ENCODE data around the gene SLC38A7. TPM values are rescaled to one million over a fixed set of nuclear protein-coding genes. Genes with fewer than 3 reads are reported as not detected.

Gene SLC38A7
- total and polyA plus RNA-seq, 2 of the 13 experiments (the other 11 are each of a cell fraction or from before 2014, with no cell fraction given) = 13.2 to 14.1 TPM

DNA sequence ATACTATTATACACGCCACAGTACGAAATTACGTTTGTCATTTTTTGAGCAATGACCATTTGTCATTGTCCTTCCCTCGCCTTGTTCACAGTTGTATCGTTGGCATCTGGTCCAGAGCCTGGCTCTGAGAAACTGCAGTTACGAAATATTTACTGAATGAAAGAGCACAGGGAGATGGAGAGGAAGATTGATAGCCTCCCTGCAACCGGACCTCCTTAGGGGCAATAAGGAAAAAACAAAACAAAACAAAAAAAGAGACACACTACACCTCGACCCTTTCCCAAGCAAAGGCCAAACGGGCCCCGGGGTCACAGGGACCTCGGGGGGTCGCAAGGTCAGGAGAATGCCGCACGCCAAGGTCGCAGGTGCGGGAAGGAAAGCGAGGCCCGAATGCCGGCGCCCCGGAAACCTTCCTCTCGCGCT, 48.7 kb upstream of the SLC38A7 start (continued):
- TF ChIP-seq ELF1 (CRISPR knock-in tag; IDR thresholded peaks at IDR 0.05) = no peak; the same call in 1 of the 2 replicates
- no peak for TF ChIP-seq ZNF382 (CRISPR knock-in tag; IDR thresholded peaks at IDR 0.05; ENCODE audit: borderline replicate concordance)
- peak; percentile 17; the same call in 1 of the 2 replicates for TF ChIP-seq ESRRA (CRISPR knock-in tag; IDR thresholded peaks at IDR 0.05; ENCODE audit: low read depth)
- no peak for TF ChIP-seq POLR2AphosphoS5 (IDR thresholded peaks at IDR 0.05; ENCODE audit: low read depth, low read length)
- TF ChIP-seq CCDC6 (CRISPR knock-in tag; IDR thresholded peaks at IDR 0.05) = no peak
- TF ChIP-seq, protein P1, sequence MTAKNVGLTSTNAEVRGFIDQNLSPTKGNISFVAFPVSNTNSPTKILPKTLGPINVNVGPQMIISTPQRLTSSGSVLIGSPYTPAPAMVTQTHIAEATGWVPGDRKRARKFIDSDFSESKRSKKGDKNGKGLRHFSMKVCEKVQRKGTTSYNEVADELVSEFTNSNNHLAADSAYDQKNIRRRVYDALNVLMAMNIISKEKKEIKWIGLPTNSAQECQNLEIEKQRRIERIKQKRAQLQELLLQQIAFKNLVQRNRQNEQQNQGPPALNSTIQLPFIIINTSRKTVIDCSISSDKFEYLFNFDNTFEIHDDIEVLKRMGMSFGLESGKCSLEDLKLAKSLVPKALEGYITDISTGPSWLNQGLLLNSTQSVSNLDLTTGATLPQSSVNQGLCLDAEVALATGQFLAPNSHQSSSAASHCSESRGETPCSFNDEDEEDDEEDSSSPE (CRISPR knock-in tag; IDR thresholded peaks at IDR 0.05) = 0 out of 2 replicates have a peak, but pooled peaks have one; percentile 59
- TF ChIP-seq, protein P2, sequence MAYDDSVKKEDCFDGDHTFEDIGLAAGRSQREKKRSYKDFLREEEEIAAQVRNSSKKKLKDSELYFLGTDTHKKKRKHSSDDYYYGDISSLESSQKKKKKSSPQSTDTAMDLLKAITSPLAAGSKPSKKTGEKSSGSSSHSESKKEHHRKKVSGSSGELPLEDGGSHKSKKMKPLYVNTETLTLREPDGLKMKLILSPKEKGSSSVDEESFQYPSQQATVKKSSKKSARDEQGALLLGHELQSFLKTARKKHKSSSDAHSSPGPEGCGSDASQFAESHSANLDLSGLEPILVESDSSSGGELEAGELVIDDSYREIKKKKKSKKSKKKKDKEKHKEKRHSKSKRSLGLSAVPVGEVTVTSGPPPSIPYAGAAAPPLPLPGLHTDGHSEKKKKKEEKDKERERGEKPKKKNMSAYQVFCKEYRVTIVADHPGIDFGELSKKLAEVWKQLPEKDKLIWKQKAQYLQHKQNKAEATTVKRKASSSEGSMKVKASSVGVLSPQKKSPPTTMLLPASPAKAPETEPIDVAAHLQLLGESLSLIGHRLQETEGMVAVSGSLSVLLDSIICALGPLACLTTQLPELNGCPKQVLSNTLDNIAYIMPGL (CRISPR knock-in tag; IDR thresholded peaks at IDR 0.05; ENCODE audit: borderline replicate concordance in 1 of 2, low read depth in 1 of 2) = no peak
- TF ChIP-seq, protein P3, sequence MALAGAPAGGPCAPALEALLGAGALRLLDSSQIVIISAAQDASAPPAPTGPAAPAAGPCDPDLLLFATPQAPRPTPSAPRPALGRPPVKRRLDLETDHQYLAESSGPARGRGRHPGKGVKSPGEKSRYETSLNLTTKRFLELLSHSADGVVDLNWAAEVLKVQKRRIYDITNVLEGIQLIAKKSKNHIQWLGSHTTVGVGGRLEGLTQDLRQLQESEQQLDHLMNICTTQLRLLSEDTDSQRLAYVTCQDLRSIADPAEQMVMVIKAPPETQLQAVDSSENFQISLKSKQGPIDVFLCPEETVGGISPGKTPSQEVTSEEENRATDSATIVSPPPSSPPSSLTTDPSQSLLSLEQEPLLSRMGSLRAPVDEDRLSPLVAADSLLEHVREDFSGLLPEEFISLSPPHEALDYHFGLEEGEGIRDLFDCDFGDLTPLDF (CRISPR knock-in tag; IDR thresholded peaks at IDR 0.05) = no peak
- no peak for TF ChIP-seq ZNF160 (CRISPR knock-in tag; IDR thresholded peaks at IDR 0.05)
- no peak for TF ChIP-seq KDM2A (CRISPR knock-in tag; IDR thresholded peaks at IDR 0.05; ENCODE audit: borderline replicate concordance, low read depth)
- TF ChIP-seq ZFP82 (CRISPR knock-in tag; IDR thresholded peaks at IDR 0.05; ENCODE audit: borderline replicate concordance) = no peak
- no peak for TF ChIP-seq MIXL1 (CRISPR knock-in tag; IDR thresholded peaks at IDR 0.05)
- no peak for TF ChIP-seq MAZ (IDR thresholded peaks at IDR 0.05; ENCODE audit: borderline replicate concordance, low read depth, low read length)
- TF ChIP-seq MAZ (CRISPR knock-in tag; IDR thresholded peaks at IDR 0.05; ENCODE audit: low read depth) = no peak
- TF ChIP-seq, protein P4, sequence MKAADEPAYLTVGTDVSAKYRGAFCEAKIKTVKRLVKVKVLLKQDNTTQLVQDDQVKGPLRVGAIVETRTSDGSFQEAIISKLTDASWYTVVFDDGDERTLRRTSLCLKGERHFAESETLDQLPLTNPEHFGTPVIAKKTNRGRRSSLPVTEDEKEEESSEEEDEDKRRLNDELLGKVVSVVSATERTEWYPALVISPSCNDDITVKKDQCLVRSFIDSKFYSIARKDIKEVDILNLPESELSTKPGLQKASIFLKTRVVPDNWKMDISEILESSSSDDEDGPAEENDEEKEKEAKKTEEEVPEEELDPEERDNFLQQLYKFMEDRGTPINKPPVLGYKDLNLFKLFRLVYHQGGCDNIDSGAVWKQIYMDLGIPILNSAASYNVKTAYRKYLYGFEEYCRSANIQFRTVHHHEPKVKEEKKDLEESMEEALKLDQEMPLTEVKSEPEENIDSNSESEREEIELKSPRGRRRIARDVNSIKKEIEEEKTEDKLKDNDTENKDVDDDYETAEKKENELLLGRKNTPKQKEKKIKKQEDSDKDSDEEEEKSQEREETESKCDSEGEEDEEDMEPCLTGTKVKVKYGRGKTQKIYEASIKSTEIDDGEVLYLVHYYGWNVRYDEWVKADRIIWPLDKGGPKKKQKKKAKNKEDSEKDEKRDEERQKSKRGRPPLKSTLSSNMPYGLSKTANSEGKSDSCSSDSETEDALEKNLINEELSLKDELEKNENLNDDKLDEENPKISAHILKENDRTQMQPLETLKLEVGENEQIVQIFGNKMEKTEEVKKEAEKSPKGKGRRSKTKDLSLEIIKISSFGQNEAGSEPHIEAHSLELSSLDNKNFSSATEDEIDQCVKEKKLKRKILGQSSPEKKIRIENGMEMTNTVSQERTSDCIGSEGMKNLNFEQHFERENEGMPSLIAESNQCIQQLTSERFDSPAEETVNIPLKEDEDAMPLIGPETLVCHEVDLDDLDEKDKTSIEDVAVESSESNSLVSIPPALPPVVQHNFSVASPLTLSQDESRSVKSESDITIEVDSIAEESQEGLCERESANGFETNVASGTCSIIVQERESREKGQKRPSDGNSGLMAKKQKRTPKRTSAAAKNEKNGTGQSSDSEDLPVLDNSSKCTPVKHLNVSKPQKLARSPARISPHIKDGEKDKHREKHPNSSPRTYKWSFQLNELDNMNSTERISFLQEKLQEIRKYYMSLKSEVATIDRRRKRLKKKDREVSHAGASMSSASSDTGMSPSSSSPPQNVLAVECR (CRISPR knock-in tag; IDR thresholded peaks at IDR 0.05; ENCODE audit: borderline replicate concordance) = no peak
- TF ChIP-seq NFYC (CRISPR knock-in tag; IDR thresholded peaks at IDR 0.05) = no peak
- TF ChIP-seq NRL (CRISPR knock-in tag; IDR thresholded peaks at IDR 0.05; ENCODE audit: borderline replicate concordance) = 0 out of 2 replicates have a peak, but pooled peaks have one; percentile 11
- TF ChIP-seq SIN3A (IDR thresholded peaks at IDR 0.05; ENCODE audit: borderline replicate concordance, low read depth, low read length) = 0 out of 2 replicates have a peak, but pooled peaks have one; percentile 21
- no peak for TF ChIP-seq SYNCRIP (IDR thresholded peaks at IDR 0.05; ENCODE audit: insufficient read depth, low read depth, low read length)
- no peak for TF ChIP-seq ZMYM4 (CRISPR knock-in tag; IDR thresholded peaks at IDR 0.05)
- no peak for TF ChIP-seq ZNF33A (CRISPR knock-in tag; IDR thresholded peaks at IDR 0.05; ENCODE audit: borderline replicate concordance)

Measured in HepG2 (cell line).